GM18907 (cell line): Measurements from ENCODE around the gene TMEM185B.

Experiments used
- ATAC-seq: cut with Tn5 transposase; IDR thresholded peaks from one replicate; pipeline ENCODE4 v1.9.1; 2021; ENCODE audit warnings: mild to moderate bottlenecking, moderate library complexity; ENCODE audit not compliant: unreplicated experiment

TMEM185B gene

DNA sequence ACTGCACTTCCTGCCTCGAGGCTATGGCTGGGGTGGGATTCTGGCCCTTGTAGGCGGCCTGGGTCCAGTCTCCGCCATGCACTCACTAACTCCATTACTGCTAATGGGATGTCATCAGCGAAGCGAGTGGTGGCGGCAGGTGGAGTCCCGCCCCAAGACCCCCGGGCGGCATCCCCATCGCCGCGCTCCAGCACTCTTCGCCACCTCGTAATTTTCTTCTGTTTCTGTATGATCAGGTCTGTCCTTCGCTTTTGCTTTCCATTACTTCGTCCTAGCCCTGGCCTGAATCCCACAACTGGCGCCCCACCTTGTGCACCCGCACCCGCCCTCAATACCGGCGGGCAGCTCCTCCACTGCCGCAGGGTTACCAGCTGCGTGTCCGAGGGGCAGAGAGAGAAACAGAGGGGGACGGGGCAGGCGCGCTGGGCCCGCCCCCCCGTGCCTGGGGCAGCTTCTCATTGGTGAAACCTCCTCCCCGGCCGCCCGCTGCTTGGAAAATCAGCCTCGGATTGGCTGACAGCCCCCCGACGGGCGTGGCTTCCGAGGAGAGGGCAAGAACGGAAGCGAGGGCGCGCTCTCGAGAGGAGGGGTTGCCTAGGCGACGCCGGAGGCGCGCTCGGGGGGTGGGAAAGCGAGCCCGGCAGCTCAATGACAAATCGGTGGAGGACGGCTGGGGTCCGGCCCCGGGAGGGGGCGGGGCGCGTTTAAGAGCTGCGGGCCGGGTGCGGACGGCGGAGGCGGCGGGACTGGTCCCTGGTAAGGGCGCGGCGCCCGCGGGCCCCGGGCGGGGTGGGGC is 29.2 kb upstream of the TMEM185B start, which contains the start of gene RALB:
Gene RALB, plus strand, starts transcription at position 628 of the 796 bp plus-strand sequence. CDS start 25,813 bp downstream, outside the sequence.
- ATAC-seq = peak; percentile 95

DNA sequence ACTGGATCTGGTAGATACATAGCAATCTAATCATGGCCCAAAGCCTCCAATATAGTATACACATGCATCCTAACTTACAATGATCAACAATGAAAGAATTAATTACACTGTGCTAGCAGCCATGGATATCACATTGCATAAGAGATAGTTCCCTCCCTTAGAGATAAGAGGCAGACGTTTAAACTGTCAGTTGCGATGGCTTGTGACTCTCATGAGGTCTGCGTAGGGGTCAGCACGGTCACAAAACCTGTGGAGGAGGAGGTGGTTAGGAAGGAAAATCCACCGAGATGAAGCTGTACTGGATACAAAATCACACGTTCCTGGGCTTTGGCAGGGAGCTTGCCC is 28.7 kb upstream of the TMEM185B start:
- ATAC-seq = no peak

DNA sequence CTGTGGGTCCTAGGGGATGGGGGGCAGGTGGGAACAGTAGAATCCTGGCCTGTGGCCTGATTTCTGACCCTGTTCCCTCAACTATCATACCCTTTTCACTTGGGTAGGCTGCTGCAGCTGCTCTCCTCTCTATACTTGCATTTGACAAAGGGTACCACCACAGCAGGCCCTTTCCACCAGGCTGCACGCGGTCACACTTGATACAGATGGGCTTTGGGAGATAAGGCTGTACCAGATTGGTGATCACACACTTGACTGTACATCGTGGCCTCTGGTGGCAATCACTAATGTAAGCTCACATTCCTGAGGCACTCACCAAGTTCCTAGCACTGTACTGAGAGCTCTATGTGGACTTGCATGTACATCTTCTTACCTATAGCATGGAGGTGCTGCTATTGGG is 27.9 kb upstream of the TMEM185B start:
- ATAC-seq = no peak

DNA sequence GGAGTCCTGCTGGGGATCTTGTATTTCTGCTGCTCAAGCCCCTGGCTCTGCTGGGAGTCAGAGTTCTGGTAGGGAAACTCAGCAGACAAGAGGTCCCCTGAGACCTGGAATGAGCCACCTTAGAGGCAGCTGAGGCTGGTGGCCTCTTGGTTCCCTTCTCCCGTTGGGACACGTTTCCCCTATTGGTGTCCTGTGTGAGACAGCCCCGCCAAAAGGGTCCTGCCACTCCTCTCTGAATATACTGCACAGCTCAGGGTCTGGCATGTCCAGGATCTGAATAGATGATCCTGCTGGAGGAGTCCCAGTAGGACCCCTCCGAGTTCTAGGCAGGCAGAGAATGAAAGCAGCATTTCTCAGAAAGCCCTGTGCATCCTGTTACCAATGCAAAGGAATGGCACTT is 27.4 kb upstream of the TMEM185B start:
- no peak for ATAC-seq

DNA sequence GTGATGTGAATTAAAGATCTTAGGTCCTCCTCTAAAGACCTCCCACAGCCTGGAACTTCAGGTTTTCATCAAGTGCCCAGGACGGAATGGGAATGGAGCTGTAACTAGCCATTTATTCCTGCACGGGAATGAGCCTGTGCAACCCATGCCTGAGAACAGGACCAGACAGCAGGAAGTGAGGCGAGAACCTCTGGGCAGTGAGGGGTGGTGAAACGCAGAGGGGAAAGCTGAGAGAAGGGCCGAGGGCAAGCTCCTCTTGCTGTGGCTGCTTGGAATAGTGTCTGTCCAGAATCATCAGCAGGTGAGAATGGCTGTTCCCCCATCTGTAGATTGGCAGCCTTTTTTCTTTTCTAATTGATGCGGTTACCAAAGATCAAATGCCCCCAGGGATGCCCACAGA is 24.7 kb upstream of the TMEM185B start:
- no peak for ATAC-seq

DNA sequence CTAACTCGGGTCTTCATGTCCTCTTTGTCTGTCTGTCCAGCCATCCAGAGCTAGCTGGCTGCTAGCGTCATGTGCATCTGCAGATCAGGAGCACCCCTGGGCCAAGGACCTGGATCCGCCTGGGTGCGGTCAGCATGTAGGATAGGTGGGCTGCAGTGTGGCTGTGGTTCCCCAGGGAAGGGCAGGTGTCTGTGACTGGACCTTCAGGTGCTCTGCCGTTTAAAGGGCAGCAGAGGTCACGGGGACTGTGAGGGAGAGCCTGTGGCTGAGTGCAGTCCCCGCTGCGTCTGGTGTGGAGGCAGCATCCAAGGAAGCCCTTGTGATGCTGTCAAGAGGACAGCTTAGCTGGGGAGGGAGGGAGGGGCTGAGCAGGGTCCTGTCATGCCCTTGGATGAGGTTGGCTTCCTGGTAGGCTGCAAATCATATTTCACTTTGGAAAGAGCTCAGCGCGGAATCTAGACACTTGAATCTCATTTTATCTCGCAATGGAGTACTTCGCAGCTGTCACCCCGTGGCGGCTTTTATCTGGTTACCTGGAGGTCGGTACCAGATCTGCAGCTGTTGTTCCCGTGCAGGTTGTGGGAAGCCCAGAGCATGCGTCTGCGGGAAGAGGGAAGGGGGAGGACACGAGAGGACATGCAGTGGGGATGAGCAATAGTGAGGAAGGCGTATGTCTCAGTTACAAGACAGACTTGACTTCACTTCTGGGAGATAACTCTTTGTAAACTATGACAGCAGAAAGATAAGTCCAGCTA is 23.5 kb upstream of the TMEM185B start:
- no peak for ATAC-seq

DNA sequence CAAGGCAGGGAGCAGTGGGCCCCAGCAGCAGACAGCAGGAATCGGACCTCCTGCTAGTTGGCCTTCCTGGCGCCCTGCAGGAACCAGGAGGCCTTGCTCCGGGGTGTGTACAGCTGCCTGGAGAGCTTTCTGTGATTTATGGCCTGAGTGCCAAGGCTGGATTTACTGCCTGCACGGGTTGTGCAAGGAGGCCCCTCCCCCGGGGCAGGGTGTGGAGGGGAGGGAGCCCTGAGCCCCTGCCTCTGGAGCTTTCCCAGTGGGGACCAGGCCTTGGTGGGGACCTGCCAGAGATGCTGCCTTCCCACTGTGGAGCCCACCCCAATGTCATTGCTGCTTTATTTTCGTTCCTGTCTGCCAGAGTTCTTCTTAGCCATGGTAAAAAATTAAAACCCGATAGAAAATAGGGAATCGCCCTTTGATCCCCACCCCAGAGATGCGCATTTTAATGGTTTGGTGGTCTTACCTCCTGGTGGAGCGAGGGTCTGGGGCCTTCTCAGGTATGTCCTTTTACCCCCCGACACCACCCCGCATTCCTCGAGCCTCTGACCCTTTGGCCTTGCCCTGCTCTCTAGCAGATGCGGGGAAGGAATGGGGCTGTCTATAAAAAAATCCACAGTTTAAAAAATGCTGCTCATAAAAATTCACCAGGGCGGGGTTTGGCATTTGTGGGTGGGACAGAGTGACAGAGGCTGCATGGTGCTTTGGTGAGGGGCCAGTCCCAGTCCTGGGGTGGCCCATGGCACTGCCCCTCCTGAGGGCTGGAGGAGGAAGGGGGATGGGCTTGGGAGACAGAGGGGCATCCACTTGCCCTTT is 22.5 kb upstream of the TMEM185B start:
- ATAC-seq = no peak

DNA sequence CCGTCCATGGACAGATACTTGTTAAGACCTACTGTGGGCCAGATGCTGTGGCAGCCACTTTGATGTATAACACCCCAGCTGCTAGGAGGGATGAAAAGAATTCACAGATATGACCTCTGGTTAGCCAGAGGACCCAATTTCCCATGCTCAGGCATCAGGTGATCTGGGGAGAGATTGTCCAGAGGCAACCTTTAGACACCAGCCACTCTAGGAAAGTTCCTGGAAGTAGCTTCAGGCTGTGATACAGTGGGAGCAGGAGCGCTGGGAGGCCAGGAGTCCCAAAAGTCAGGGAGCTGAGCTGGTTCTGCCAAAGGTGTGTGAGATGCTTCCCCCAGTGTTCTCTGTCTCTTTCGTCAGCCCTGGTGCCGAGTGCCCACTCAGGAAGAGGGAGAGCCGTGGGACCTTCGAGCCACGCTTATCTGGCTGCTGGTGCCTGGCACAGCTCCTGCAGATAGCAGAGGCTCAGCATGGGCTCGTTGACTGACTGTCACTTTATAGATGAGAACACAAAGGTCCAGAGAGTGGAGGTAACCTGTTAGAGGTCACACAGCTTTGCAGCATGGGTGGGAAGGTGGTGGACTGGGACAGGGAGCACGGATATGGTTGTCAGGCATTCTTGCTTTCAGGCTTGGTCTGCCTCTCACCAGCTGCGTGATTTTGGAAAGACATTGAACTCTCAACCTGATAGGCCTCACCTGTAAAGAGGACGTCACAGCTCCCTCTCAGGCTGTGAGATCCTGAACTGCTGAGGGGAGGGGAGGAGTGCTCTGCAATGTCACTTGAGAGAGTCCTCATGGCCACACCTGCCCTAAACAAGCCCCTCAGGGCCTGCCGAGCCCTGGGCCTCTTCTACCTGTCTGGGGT is 21.7 kb upstream of the TMEM185B start:
- ATAC-seq = no peak

DNA sequence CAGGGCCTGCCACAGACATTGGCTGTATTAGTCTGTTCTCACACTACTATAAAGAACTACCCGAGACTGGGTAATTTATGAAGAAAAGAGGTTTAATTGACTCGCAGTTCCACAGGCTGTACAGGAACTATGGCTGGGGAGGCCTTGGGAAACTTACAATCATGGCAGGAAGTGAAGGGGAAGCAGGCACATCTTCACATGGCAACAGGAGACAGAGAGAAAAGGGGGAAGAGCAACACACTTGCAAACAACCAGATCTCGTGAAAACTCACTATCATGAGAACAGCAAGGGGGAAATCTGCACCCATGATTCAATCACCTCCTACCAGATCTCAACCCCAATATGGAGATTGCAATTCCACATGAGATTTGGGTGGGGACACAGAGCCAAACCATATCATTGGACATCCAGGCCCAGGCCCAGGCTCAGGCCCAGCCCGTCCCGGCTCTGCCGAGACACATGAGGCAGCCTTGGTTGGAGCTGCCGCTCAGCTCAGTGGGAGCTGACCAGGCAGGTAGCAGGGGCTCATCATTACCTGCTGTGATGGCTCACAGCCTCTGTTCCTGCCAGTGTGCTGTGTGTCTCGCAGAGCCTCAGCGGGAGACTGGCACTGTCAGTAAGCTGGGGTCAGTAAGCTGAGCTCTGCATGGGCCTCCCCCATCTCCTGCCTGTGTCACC is 20.8 kb upstream of the TMEM185B start:
- no peak for ATAC-seq

DNA sequence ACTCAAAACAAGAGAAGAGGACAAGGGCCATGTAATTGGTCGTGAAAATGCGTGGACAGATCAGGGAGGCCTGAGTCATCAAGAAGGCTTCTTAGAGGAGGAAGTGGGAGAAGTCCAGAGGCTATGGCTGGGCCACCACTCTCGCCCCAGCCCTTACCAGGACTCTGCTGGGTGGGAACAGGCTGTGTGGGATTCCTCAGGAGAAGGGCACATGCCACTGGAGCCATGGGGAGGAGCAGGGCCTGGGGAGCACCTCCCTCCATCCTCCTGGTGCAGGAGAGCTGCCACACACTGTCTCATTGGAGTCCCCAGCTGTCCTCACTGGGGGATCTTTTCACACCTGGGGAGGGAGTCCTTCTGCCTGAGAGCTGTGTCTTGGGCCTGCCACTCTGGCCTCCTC is 20.0 kb upstream of the TMEM185B start:
- no peak for ATAC-seq

DNA sequence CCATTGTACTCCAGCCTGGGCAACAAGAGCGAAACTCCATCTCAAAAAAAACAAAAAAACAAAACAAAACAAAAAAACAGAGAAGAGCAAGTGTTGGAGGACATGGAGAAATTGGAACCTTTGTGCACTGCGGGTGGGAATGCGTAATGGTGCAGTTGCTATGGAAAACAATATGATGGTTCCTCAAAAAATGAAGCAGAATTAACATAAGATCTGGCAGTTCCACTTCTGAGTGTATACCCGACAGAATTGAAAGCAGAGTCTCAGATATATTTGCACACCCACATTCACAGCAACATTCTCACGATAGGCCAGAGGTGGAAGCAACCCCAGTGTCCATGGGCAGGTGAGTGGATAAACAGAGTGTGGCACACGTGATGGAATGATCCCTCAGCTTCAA is 18.5 kb upstream of the TMEM185B start:
- ATAC-seq = no peak

DNA sequence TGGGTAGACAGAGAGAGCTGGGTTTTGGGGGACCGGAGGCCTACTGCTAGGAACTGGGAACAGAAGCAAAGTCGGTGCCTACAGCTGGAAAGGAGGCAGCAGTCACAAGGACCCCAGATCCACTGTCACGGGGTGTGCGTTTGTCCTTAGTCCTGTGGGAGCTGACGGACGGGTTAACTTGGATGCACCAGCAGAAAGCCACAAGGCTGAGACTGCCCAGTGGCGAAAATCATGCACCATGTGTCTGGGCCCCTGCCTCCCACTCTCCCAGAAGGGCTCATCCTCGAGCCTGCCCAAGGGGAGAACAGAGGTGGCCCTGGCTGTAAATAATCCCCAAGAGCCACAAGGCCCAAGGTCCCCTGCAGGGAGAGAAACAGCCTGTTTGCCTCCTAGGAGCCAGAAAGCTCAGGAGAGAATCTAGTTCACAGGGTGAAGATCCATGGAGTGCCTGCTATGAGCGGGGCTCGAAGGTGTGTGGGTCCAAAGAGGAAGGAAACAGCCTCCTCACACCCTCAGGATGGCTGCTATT is 17.8 kb upstream of the TMEM185B start:
- no peak for ATAC-seq

DNA sequence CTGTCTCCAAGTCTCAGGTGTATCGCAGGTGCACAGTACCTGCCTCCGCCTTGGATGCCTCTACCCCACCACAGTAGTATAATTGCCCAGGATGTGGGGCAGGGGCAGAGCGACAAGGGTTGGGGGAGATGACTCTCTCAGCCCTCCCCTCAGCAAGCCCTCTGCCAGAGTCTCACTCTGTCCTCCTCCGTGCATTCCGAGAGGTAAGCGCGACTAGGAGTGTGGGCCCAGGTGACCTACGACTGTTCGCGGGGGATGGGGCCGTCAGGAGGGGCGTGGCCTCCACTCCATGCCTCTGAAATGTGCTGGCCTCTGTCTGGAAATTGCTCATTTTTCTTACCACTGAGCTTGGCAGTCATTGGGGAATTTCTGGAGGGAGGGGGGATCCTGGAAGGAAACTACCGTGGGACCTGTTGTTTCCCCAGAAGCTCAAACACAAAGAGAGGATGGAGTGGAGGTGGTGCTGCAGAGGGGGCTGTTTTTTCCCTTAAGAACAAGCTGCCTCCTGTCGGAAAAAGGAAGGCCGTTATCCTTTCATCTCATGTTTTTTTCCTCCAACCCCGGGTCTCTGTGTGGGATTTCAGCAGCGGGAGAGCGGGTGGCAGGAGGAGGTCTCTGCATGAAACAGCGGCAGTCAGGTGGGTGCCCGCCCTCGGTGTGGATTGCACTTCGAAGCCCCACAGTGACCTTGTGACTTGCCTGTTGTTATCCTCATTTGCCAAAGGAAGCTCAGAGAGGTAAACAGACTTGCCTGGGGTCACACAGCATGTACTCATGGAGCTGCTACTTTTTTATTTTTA is 16.5 kb upstream of the TMEM185B start:
- no peak for ATAC-seq

DNA sequence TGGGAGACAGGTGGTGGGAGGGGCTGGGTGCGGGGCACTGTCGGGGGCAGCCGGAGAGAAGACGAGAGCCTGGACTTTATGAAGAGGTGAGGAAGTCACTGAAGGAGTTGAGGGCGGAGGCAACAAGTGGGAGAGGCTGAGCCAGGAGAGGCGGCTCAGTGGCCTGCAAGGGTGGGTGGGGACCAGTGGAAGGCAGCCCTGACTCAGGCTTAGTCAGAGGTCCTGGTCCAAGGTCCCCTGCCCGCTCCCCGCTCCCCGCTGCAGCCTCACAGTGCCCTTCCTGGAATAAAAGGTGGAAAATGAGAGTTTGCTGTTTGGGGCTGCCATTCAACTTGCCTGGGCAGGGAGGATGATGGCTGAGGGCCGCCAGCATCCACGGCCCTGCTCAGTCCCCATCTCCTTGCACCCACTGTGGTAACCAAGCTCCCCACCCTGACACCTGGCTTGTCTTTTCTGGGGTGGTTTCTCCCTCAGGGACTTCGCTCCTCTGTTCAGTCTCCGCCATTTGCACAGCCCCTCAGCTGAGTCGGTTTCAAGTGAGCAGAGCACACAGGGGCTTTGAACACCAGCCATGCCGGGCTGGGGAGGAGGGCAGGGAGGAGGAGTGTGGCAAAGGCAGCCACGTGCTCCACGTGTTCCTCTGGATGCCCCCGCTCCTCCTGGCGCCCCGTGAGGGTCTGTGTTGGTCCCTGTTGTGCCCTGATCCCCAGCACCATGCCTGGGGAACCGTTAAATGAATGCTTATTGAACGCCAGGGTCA is 15.7 kb upstream of the TMEM185B start:
- no peak for ATAC-seq

DNA sequence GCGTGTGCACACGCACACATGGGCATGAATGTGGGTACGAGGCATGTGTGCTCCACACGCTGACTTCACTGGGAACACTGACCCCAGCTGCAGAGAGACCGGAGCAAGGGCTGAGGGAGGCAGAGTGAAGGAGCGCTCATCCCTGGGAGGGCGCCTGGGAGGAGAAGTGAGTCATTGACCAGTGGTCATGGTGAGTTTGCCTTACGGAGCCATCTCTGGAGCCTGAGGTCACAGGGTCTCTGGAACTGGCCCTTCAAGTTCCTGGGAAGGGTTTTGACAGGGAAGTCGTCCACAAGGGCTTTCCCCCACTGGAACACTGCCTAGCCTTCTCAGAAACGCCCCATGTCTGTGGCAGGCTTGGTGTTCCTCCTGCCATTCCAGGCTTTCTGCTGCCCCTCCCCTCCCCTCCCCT is 14.3 kb upstream of the TMEM185B start:
- no peak for ATAC-seq

DNA sequence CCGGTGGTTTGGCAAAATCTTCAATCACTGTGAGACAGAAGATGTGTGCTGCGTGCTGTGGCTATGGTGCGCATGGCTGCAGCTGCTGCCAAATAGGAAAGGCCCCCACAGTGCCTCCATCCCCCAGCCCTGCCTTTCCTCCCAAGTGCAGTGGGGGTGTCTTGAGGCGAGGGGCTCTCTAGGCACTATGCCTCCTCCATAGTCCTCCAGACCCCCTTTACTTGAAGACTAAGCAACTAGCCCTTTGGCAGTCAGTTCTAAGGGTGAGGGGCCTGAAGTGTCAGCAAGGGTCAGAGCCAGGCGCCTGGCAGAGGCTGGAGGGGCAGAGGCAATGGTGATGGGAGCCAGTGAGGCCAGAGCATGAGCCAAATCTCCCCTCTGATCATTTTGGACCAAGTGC is 13.6 kb upstream of the TMEM185B start:
- no peak for ATAC-seq

DNA sequence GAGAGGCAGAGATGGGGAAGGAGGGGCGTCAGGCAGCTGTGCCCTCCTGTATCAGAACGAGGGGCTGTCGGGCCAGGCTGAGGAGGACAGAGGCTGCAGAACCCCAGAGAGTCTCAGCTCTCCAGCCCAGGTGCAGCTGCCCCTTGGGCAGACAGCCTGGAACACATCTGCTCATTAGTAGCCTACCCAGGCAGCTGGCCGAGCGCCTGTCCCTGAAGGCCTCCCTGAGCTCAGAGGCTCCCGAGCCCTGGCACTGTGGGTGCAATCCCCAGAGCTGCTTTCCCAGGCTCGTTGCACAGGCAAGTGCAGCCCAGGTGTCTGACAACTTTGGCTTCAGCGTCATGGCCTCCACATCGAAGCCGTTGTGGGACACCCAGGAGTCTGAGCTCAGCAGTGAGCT is 13.1 kb upstream of the TMEM185B start:
- ATAC-seq = no peak

DNA sequence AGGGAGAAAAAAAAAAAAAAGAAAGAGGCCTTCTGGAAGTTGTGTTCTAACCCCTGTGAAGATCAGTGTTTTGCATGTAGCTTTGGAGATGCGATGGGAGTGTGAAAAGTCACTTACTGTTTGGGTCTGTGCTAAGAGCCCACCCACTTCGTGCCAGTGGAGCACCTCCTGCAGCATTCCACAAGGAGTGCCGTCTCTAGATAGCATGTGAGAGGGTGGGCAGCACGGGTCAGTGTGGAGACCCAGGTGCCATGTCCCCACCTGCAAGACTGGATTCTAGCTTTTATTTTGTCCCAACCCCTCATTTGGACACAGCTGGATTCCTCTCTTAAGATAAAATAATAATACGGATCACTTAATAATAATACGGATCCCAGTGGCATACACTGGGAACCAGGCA is 12.5 kb upstream of the TMEM185B start:
- no peak for ATAC-seq
